Heart left ventricle (tissue), 16 donors: ENCODE data around the gene ZNF641. TPM values are rescaled to one million over a fixed set of nuclear protein-coding genes. Genes with fewer than 3 reads are reported as not detected.

Experiments
- ATAC-seq, 4 donors: fragments of 200-7000 bp; cut with Tn5 transposase; one replicate each; pipeline ENCODE4 v1.9.1; 2020 to 2022; ENCODE audit warnings: moderate library complexity in 4 of 4, mild to moderate bottlenecking in 3 of 4, moderate number of reproducible peaks in 1 of 4
- DNase-seq, 5 donors: peaks; one replicate each; pipeline ENCODE4 v3.0.0-alpha.2; 2020
- H3K27ac ChIP-seq, 12 donors: fragments of 200-600 bp; sonication (generic) in 4 of 12; one replicate each; pipeline versions ENCODE4 v1.5.0 to v1.8.0; 2016 to 2022; ENCODE audit warnings: mild to moderate bottlenecking in 2 of 12
- H3K27me3 ChIP-seq, 9 donors: fragments of 200-600 bp; sonication (generic) in 2 of 9; one replicate each; pipeline versions ENCODE4 v1.5.1 to v1.8.0; 2016 to 2022; ENCODE audit warnings: mild to moderate bottlenecking in 3 of 9
- H3K36me3 ChIP-seq, 9 donors: fragments of 200-600 bp; sonication (generic) in 2 of 9; one replicate each; pipeline versions ENCODE4 v1.5.0 to v1.8.0; 2018 to 2022; ENCODE audit warnings: mild to moderate bottlenecking in 2 of 9
- H3K4me1 ChIP-seq, 12 donors: fragments of 200-600 bp; sonication (generic) in 4 of 12; one replicate each; pipeline versions ENCODE4 v1.5.0 to v1.8.0; 2016 to 2022; ENCODE audit warnings: mild to moderate bottlenecking in 3 of 12
- H3K4me3 ChIP-seq, 12 donors: fragments of 200-600 bp; sonication (generic) in 4 of 12; one replicate each; pipeline versions ENCODE4 v1.5.0 to v1.8.0; 2017 to 2022; ENCODE audit warnings: mild to moderate bottlenecking in 9 of 12, moderate library complexity in 4 of 12
- H3K9me3 ChIP-seq, 12 donors: fragments of 200-600 bp; sonication (generic) in 4 of 12; one replicate each; pipeline versions ENCODE4 v1.5.0 to v1.8.0; 2016 to 2022; ENCODE audit warnings: mild to moderate bottlenecking in 1 of 12
- CTCF ChIP-seq, 12 donors: fragments of 200-600 bp; sonication (generic) in 4 of 12; IDR thresholded peaks; one replicate each; pipeline versions ENCODE4 v1.5.0 to v1.8.0; 2018 to 2022; ENCODE audit warnings: antibody characterized with exemption in 12 of 12, mild to moderate bottlenecking in 5 of 12
- POLR2A ChIP-seq, 2 donors: fragments of 450-650 bp; IDR thresholded peaks; one replicate each; pipeline ENCODE4 v1.6.1; 2017; ENCODE audit warnings: antibody characterized with exemption in 2 of 2, mild to moderate bottlenecking in 2 of 2, moderate library complexity in 2 of 2
- WGBS, 4 donors: extraction: QIAGEN DNeasy Blood & Tissue Kit in 2 of 4; methylation state at CpG; one replicate each; pipeline versions ENCODE4 v1.1.5 to v1.1.7; 2013 to 2018; 5-methylcytosine and 5-hydroxymethylcytosine counted together
- intact Hi-C, 10 donors: fragments of 100-400 bp; cut with DNase I; formaldehyde crosslinking; loops; one replicate each; pipeline versions ENCODE4 v1.11.1 to v1.14.2; 2022
- polyA plus RNA-seq, 2 donors: library from polyadenylated mRNA; stranded (reverse); fragments of 200-250 nt; gene quantifications; one replicate each; pipeline ENCODE4 v1.2.3, GENCODE V29; 2013
- total RNA-seq, 9 donors: library from RNA; depleted of rRNA in 2 of 9; stranded (reverse); fragments of >200 nt in 2 of 9; fragmentation: NEBNext Ultra II Directional in 3 of 9; extraction: Animal tissue kit (Norgen Biotek cat#: 25700) in 3 of 9; gene quantifications; one replicate each; pipeline versions ENCODE4 v1.1.0 to v1.2.4, GENCODE V29; 2016 to 2023
- donor health status: ischemic (EF 13 %, LVEDD 7.1; RV severe dilation, severe dysfunction).
- donor health status: healthy with polysubstance abuse.
- donor health status: DM: no; HTN: yes; CAD: no.
- donor health status: DM: no; HTN: no; CAD: no.
- donor health status: ischemic (EF 25% LVEDD 6.9; RV normal size, moderate dysfunction).
- donor health status: ischemic (EF 25% LVEDD 5.7; RV mildly dilated, moderate dysfunction).
- donor health status: healthy.
- donor health status: DM: yes; HTN: yes; CAD: no.
- donor health status: ischemic (EF 35%, LVEDD 5.7; RV mildly dilated, moderate dysfunction).
- donor health status: nonischemic (EF 11% LVEDD 7.7; RV severe dilation, severe dysfunction).
- donor health status: DM: yes; HTN: yes; CAD: no.
- donor health status: PGD.
- donor health status: ischemic (EF 29% LVEDD 5.4; RV normal size, mild dysfunction).
- donor health status: nonischemic (EF 23%, LVEDD 6.1; RV moderate dilation, normal function).

Gene ZNF641
- total and polyA plus RNA-seq, 11 donors = 6.9 to 21.1 (median 15.1) TPM

- Histone ChIP-seq H3K27ac (peak overlapping the region; percentile 92 to 99 (median 97)), H3K9me3 (no peaks in the 10 kb centered on the region), H3K27me3 (no peaks in the 10 kb centered on the region), H3K4me3 (peak overlapping the region; percentile 70 to 94 (median 84)), H3K36me3 (peaks cover 9 to 21% (median 18%) of the 10 kb centered on the region in 9 donors), H3K4me1 (peaks cover 0 to 33% (median 25%) of the 10 kb centered on the region in 12 donors)
- ATAC-seq (peak; percentile 45 to 84 (median 78)), DNase-seq (peak in 2 of 5 donors; percentile 77 to 79)
- 1 to 2% (median 1%) methylated on average over 13 to 36 of the region's 36 CpGs for WGBS, 4 donors
- intact Hi-C loops = loop anchor here in 5 of 10 donors (1.0 to 10.0 kb wide), 6 partner anchors 54 to 156 kb away; partner anchors contain the start of gene OR10AD1 (in 1 of the 5)
- TF ChIP-seq CTCF (IDR thresholded peaks at IDR 0.05) = peak in 2 of 12 donors; percentile 0 to 3
- no peak for TF ChIP-seq POLR2A (IDR thresholded peaks at IDR 0.05)
These were observed 446 bp upstream of the ZNF641 start for GRCh38 chr12:48351022-48351708.

- peak in 1 of 4 donors; percentile 59 for ATAC-seq
- peak overlapping the region; percentile 92 to 99 (median 97) for H3K27ac ChIP-seq
- WGBS, 4 donors = 25 to 36% (median 27%) methylated on average over 2 of the region's 2 CpGs
- H3K27me3 ChIP-seq = no peaks in the 10 kb centered on the region
- peak; percentile 52 to 76 (median 67) for DNase-seq
- TF ChIP-seq POLR2A (IDR thresholded peaks at IDR 0.05) (no peak), CTCF (IDR thresholded peaks at IDR 0.05) (no peak)
- no peaks in the 10 kb centered on the region for H3K9me3 ChIP-seq
- peaks cover 9 to 38% (median 35%) of the 10 kb centered on the region in 9 donors for H3K36me3 ChIP-seq
- H3K4me1 ChIP-seq = peaks cover 0 to 33% (median 25%) of the 10 kb centered on the region in 12 donors
- intact Hi-C loops = loop anchor here in 2 of 10 donors (5.0 to 10.0 kb wide), 2 partner anchors 147 to 155 kb away; partner anchors contain the start of gene OR10AD1 (in 1 of the 2)
- H3K4me3 ChIP-seq = peak overlapping the region in 11 of 12 donors; percentile 70 to 94 (median 84)
These were observed 1.2 kb downstream of the ZNF641 start for GRCh38 chr12:48349471-48349870.

- no peak overlapping the region for H3K27ac ChIP-seq
- no peaks in the 10 kb centered on the region for H3K27me3 ChIP-seq
- H3K9me3 ChIP-seq = no peaks in the 10 kb centered on the region
- peaks cover 0 to 7% (median 0%) of the 10 kb centered on the region in 12 donors for H3K4me1 ChIP-seq
- intact Hi-C loops = loop anchor here in 1 of 10 donors (10.0 kb wide), 1 partner anchor 148 kb away; no protein-coding TSS in a partner anchor
- ATAC-seq (no peak), DNase-seq (no peak)
- WGBS, 4 donors = 95 to 100% (median 96%) methylated on average over 7 to 8 of the region's 8 CpGs
- no peak for TF ChIP-seq CTCF (IDR thresholded peaks at IDR 0.05)
- no peak for TF ChIP-seq POLR2A (IDR thresholded peaks at IDR 0.05)
- peaks cover 9 to 85% (median 73%) of the 10 kb centered on the region in 9 donors for H3K36me3 ChIP-seq
- no peak overlapping the region for H3K4me3 ChIP-seq
These were observed 7.7 kb downstream of the ZNF641 start for GRCh38 chr12:48342980-48343379.

GRCh38 chr12:48340943-48341342 is 9.8 kb downstream of the ZNF641 start:
- peak overlapping the region in 1 of 12 donors; percentile 33 for H3K27ac ChIP-seq
- WGBS, 4 donors = 89 to 95% (median 92%) methylated on average over 2 of the region's 2 CpGs
- TF ChIP-seq POLR2A (IDR thresholded peaks at IDR 0.05) (no peak), CTCF (IDR thresholded peaks at IDR 0.05) (no peak)
- no peak for DNase-seq
- peaks cover 0 to 64% (median 52%) of the 10 kb centered on the region in 9 donors for H3K36me3 ChIP-seq
- intact Hi-C loops = loop anchor here in 1 of 10 donors (10.0 kb wide), 1 partner anchor 146 kb away; no protein-coding TSS in a partner anchor
- H3K27me3 ChIP-seq = no peaks in the 10 kb centered on the region
- H3K4me1 ChIP-seq = peaks cover 0 to 18% (median 0%) of the 10 kb centered on the region in 12 donors
- no peak overlapping the region for H3K4me3 ChIP-seq
- ATAC-seq = peak in 1 of 4 donors; percentile 55
- H3K9me3 ChIP-seq = no peaks in the 10 kb centered on the region
